Loucy (cell line): ENCODE measurements around the gene ABCG1.
"Not testable (repeated sequence)": the region's sequence is repeated elsewhere in the genome, so short reads cannot be mapped to it uniquely, and the experiment has no call there.

Experiments used
- H2AFZ ChIP-seq: fragments of 200-600 bp; sonication (generic); 2 replicates; pipeline ENCODE4 v1.6.0; 2016; ENCODE audit warnings: antibody characterized with exemption, mild to moderate bottlenecking, low read length, moderate library complexity
- H3F3A ChIP-seq: fragments of 200-600 bp; 2 replicates; pipeline ENCODE4 v1.6.0; 2016; ENCODE audit warnings: antibody characterized with exemption, low read depth, mild to moderate bottlenecking
- H3K27me3 ChIP-seq: fragments of 200-600 bp; sonication (generic); 2 replicates; pipeline ENCODE4 v1.6.1; 2014; ENCODE audit warnings: low read length, mild to moderate bottlenecking; ENCODE audit not compliant: insufficient read depth, poor library complexity, severe bottlenecking
- H3K36me3 ChIP-seq: fragments of 200-600 bp; sonication (generic); 2 replicates; pipeline ENCODE4 v1.6.1; 2016; ENCODE audit warnings: low read length; ENCODE audit not compliant: insufficient read depth
- H3K4me1 ChIP-seq: fragments of 200-600 bp; sonication (generic); 2 replicates; pipeline ENCODE4 v1.5.1; 2014; ENCODE audit warnings: low read length, mild to moderate bottlenecking; ENCODE audit not compliant: insufficient read depth, poor library complexity, severe bottlenecking
- H3K4me2 ChIP-seq: fragments of 200-600 bp; sonication (generic); 2 replicates; pipeline ENCODE4 v1.6.0; 2014; ENCODE audit warnings: antibody characterized with exemption, low read length, low read depth, mild to moderate bottlenecking; ENCODE audit not compliant: poor library complexity, severe bottlenecking
- H3K4me3 ChIP-seq: fragments of 200-600 bp; sonication (generic); 2 replicates; pipeline ENCODE4 v1.5.1; 2014; ENCODE audit warnings: low read length, mild to moderate bottlenecking, mixed read lengths; ENCODE audit not compliant: poor library complexity, severe bottlenecking
- H3K79me2 ChIP-seq: fragments of 200-600 bp; sonication (generic); 2 replicates; pipeline ENCODE4 v1.6.1; 2014; ENCODE audit warnings: low read length; ENCODE audit not compliant: insufficient read depth
- H3K9ac ChIP-seq: fragments of 200-600 bp; sonication (generic); 2 replicates; pipeline ENCODE4 v1.6.0; 2014; ENCODE audit warnings: mild to moderate bottlenecking, low read depth, low read length, moderate library complexity; ENCODE audit not compliant: poor library complexity, severe bottlenecking
- H3K9me2 ChIP-seq: fragments of 200-600 bp; sonication (generic); replicated peaks from 2 replicates; pipeline ENCODE4 v1.6.1; 2016; ENCODE audit warnings: low read depth, low read length, mixed read lengths
- H3K9me3 ChIP-seq: fragments of 200-600 bp; sonication (generic); 2 replicates; pipeline ENCODE4 v1.6.1; 2014; ENCODE audit warnings: mild to moderate bottlenecking, antibody characterized with exemption, low read length, low read depth; ENCODE audit not compliant: insufficient read depth
- H4K20me1 ChIP-seq: fragments of 200-600 bp; sonication (generic); 2 replicates; pipeline ENCODE4 v1.6.0; 2014; ENCODE audit warnings: antibody characterized with exemption, low read length, mild to moderate bottlenecking; ENCODE audit not compliant: insufficient read depth, poor library complexity, severe bottlenecking
- EZH2phosphoT487 ChIP-seq: fragments of 200-600 bp; IDR thresholded peaks from 2 replicates; pipeline ENCODE4 v1.6.1; 2018; ENCODE audit warnings: antibody characterized with exemption, mild to moderate bottlenecking, moderate library complexity, borderline replicate concordance
- TF ChIP-seq, protein P1 (sequence below): fragments of 200-600 bp; sonication (generic); conservative IDR thresholded peaks from 2 replicates; pipeline ENCODE4 v1.5.1; 2014; ENCODE audit warnings: mild to moderate bottlenecking, antibody characterized with exemption, low read length

Gene ABCG1

DNA sequence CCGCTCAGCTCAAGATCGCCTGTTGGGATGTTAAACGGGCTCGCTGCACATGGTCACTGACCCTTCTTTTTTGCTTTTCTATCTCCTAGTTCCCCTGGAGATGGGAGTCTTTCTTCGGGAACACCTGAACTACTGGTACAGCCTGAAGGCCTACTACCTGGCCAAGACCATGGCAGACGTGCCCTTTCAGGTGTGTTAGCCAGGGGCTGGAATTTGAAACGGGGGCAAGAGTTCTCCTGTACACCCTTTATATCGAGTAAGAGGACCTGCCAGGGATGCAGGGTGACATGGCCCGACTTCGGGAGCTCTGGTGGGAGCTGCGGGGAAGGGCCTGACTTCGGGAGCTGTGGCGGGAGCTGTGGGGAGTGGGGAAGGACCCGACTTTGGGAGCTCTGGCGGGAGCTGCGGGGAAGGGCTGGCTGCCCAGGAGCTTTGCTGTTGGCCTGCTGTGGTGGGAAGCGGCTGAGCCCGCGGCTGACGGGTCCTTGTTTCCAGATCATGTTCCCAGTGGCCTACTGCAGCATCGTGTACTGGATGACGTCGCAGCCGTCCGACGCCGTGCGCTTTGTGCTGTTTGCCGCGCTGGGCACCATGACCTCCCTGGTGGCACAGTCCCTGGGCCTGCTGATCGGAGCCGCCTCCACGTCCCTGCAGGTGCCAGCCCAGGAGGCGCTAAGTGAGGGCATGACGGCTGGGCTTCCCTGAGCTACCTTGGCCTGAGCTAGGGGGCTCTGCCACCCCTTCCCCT is 72.2 kb downstream of the ABCG1 start:
- H3K79me2 ChIP-seq, result no peaks in the 10 kb centered on the region
- no peak overlapping the region for H3K9ac ChIP-seq
- no peak overlapping the region for H2AFZ ChIP-seq
- H3K4me3 ChIP-seq, result no peak overlapping the region
- H3K36me3 ChIP-seq, result peaks cover 82% of the 10 kb centered on the region
- H3F3A ChIP-seq, result 0 out of 2 replicates have a peak, but pooled peaks cover 3% of the 10 kb centered on the region
- TF ChIP-seq EZH2phosphoT487, result no peak
- TF ChIP-seq, protein P1, sequence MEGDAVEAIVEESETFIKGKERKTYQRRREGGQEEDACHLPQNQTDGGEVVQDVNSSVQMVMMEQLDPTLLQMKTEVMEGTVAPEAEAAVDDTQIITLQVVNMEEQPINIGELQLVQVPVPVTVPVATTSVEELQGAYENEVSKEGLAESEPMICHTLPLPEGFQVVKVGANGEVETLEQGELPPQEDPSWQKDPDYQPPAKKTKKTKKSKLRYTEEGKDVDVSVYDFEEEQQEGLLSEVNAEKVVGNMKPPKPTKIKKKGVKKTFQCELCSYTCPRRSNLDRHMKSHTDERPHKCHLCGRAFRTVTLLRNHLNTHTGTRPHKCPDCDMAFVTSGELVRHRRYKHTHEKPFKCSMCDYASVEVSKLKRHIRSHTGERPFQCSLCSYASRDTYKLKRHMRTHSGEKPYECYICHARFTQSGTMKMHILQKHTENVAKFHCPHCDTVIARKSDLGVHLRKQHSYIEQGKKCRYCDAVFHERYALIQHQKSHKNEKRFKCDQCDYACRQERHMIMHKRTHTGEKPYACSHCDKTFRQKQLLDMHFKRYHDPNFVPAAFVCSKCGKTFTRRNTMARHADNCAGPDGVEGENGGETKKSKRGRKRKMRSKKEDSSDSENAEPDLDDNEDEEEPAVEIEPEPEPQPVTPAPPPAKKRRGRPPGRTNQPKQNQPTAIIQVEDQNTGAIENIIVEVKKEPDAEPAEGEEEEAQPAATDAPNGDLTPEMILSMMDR, result no peak
- H3K27me3 ChIP-seq, result no peaks in the 10 kb centered on the region
- no peaks in the 10 kb centered on the region for H3K4me1 ChIP-seq
- no peaks in the 10 kb centered on the region for H3K9me2 ChIP-seq
- H4K20me1 ChIP-seq, result no peaks in the 10 kb centered on the region
- no peaks in the 10 kb centered on the region for H3K9me3 ChIP-seq
- no peak overlapping the region for H3K4me2 ChIP-seq

DNA sequence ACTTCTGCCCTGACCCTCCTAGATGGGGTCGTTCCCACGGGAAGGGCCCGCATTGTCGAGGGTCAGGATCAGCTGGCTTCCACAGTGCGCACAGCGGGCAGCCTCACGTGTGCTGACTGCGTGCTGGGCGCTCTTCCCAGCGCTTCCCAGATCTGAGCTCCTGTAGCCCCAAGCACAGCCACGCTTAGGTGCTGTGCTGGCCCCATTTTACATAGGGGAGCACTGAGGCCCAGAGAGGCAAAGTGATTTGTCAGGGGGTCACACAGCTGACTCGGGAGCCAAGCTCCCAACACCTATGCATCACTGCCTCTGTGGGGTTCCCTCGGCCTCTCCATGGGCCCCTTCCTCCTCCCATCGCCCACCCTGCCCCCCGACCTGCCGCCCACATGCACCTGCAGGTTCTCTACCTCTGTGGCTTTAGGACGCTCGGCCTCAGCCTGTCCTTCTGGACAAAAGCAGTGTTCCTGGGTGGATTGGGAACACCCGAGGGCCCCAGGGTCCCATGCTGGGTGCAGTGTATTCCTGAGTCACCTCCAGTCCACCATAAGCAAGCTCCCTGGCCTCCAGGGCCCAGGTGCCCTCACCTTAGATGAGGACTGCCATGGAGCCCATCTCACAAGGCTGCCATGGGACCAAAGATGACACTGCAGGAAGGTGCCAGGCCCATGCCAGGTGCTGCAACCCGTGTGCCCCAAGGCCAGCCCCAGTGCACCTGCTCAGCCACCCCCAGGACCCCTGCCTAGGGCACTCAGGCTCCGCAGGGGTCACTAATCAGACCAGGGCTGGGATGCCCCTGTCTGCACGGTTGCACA is 73.0 kb downstream of the ABCG1 start:
- Histone ChIP-seq H2AFZ (no peak overlapping the region), H3K4me3 (no peak overlapping the region), H3K9ac (no peak overlapping the region), H3K4me1 (no peaks in the 10 kb centered on the region), H3K4me2 (no peak overlapping the region), H3F3A (0 out of 2 replicates have a peak, but pooled peaks cover 3% of the 10 kb centered on the region), H3K79me2 (no peaks in the 10 kb centered on the region), H4K20me1 (no peaks in the 10 kb centered on the region), H3K9me3 (no peaks in the 10 kb centered on the region), H3K36me3 (peaks cover 84% of the 10 kb centered on the region), H3K27me3 (no peaks in the 10 kb centered on the region), H3K9me2 (no peaks in the 10 kb centered on the region)
- TF ChIP-seq, protein P1, result no peak
- no peak for TF ChIP-seq EZH2phosphoT487

DNA sequence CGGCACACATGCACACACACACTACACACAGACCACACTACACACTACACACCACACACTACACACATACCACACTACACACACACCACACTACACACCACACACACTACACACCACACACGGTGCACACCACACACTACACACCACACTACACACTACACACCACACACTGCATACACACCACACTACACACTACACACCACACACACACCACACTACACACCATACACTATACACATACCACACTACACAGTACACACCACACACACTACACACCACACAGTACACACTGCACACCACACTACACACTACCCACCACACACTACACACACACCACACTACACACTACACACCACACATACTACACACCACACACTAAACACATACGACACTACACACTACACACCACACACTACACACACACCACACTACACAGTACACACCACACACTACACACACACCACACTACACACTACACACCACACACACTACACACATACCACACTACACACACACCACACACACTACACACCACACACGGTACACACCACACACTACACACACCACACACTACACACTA is 73.7 kb downstream of the ABCG1 start:
- not testable (repeated sequence) for H3K4me1 ChIP-seq, H3K4me2 ChIP-seq, H3K27me3 ChIP-seq, H3K9me2 ChIP-seq, H4K20me1 ChIP-seq, H2AFZ ChIP-seq, H3K9ac ChIP-seq, H3K4me3 ChIP-seq, H3K79me2 ChIP-seq, H3K9me3 ChIP-seq, H3F3A ChIP-seq
- H3K36me3 ChIP-seq, result peaks cover 81% of the 10 kb centered on the region
